ENCODE data around the gene TMEM208. TPM values are rescaled to one million over a fixed set of nuclear protein-coding genes. Genes with fewer than 3 reads are reported as not detected.
A peak's percentile ranks its signal among the peaks of the same experiment; 100 is the strongest.

The TMEM208 gene
- total RNA-seq, 2 donors from 2014 or later = 40.7 to 42.0 TPM

- DNase-seq (no peak), ATAC-seq (no peak)
- intact Hi-C loops (cut with DNase I, micrococcal nuclease) = no loop called here
Observed at GRCh38 chr16:67206129-67206837, 20.6 kb upstream of the TMEM208 start.

- DNase-seq = no peak
- intact Hi-C loops (cut with DNase I, micrococcal nuclease) = no loop called here
- ATAC-seq = peak; percentile 12
Observed at GRCh38 chr16:67206838-67207248, 20.1 kb upstream of the TMEM208 start.

- peak; percentile 17 for ATAC-seq
- intact Hi-C loops (cut with DNase I, micrococcal nuclease) = no loop called here
- DNase-seq = no peak
Observed at GRCh38 chr16:67207249-67208091, 19.5 kb upstream of the TMEM208 start.

- ATAC-seq = peak; percentile 17
- no peak for DNase-seq
- intact Hi-C loops (cut with DNase I, micrococcal nuclease) = no loop called here
Observed at GRCh38 chr16:67208154-67208896, 18.6 kb upstream of the TMEM208 start.

GRCh38 chr16:67209565-67209964, 17.4 kb upstream of the TMEM208 start:
- ATAC-seq (no peak), DNase-seq (no peak)
- intact Hi-C loops (cut with DNase I, micrococcal nuclease) = no loop called here

GRCh38 chr16:67210069-67210937, 16.6 kb upstream of the TMEM208 start:
- ATAC-seq = no peak
- no peak for DNase-seq
- intact Hi-C loops (cut with DNase I, micrococcal nuclease) = no loop called here

GRCh38 chr16:67211674-67212073, 15.3 kb upstream of the TMEM208 start:
- ATAC-seq (no peak), DNase-seq (no peak)
- intact Hi-C loops (cut with DNase I, micrococcal nuclease) = no loop called here

- ATAC-seq = no peak
Observed at GRCh38 chr16:67212766-67213165, 14.2 kb upstream of the TMEM208 start.

GRCh38 chr16:67213197-67214019, 13.5 kb upstream of the TMEM208 start:
- DNase-seq (no peak), ATAC-seq (no peak)
- intact Hi-C loops (cut with DNase I, micrococcal nuclease) = no loop called here

More at GRCh38 chr16:67212766-67213165, 14.2 kb upstream of the TMEM208 start:
- intact Hi-C loops (cut with DNase I, micrococcal nuclease) = no loop called here
- DNase-seq = no peak

GRCh38 chr16:67215706-67216105, 11.2 kb upstream of the TMEM208 start:
- DNase-seq (no peak), ATAC-seq (no peak)
- intact Hi-C loops (cut with DNase I, micrococcal nuclease) = no loop called here

GRCh38 chr16:67216612-67217490, 10.1 kb upstream of the TMEM208 start:
- DNase-seq (no peak), ATAC-seq (no peak)

GRCh38 chr16:67223992-67224391, 2.9 kb upstream of the TMEM208 start:
- DNase-seq (no peak), ATAC-seq (no peak)
- intact Hi-C loops (cut with DNase I, micrococcal nuclease) = no loop called here

More at GRCh38 chr16:67216612-67217490, 10.1 kb upstream of the TMEM208 start:
- intact Hi-C loops (cut with DNase I, micrococcal nuclease) = no loop called here

GRCh38 chr16:67226295-67226803, 581 bp upstream of the TMEM208 start:
- no peak for ATAC-seq
- no peak for DNase-seq
- intact Hi-C loops (cut with DNase I, micrococcal nuclease) = no loop called here

GRCh38 chr16:67227567-67227921, 614 bp downstream of the TMEM208 start:
- no peak for ATAC-seq
- DNase-seq = no peak
- intact Hi-C loops (cut with DNase I, micrococcal nuclease) = no loop called here

- intact Hi-C loops (cut with DNase I, micrococcal nuclease) = no loop called here
- DNase-seq = no peak
- ATAC-seq = no peak
Observed at GRCh38 chr16:67228034-67228785, 1.3 kb downstream of the TMEM208 start.

GRCh38 chr16:67228905-67229304, 2.0 kb downstream of the TMEM208 start:
- no peak for ATAC-seq
- DNase-seq = no peak
- intact Hi-C loops (cut with DNase I, micrococcal nuclease) = no loop called here
